Vagina (tissue), 2 donors: ENCODE data around the gene RASAL2.

ENCODE experiments used
- CTCF ChIP-seq, 3 experiments: fragments of 450-650 bp in 2 of 3; fragments of 200-600 bp in 1 of 3; sonication (generic) in 1 of 3; IDR thresholded peaks; one replicate each; pipeline ENCODE4 v1.5.1; 2017 to 2019; ENCODE audit warnings: antibody characterized with exemption in 3 of 3, mild to moderate bottlenecking in 2 of 3, moderate library complexity in 2 of 3
- POLR2A ChIP-seq, 2 donors: fragments of 450-650 bp; IDR thresholded peaks; one replicate each; pipeline ENCODE4 v1.6.1; 2017; ENCODE audit warnings: antibody characterized with exemption in 2 of 2, mild to moderate bottlenecking in 2 of 2, moderate library complexity in 2 of 2

DNA sequence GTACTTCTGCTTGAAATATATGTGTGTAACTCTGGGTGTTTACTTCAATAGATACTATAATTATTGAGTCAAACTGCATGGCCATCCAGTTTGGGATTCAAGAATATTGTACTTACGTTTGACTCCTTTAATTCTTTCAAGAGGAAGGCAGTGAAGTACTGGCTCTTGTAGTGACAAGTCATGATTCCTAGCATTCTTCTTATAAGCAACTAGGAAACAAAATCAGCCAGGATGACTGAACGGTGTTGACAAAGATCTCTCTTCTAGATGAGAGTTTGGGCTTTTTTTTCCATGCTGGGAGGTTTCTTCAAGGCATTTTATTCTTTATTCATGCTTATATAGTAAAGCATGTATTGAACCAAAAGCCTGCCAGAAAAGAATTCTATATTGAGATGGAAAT, 344.5 kb downstream of the RASAL2 start:
- TF ChIP-seq POLR2A (IDR thresholded peaks at IDR 0.05) (no peak), CTCF (IDR thresholded peaks at IDR 0.05) (no peak)
